ENCODE results near the gene OSCP1. TPM values are rescaled to one million over a fixed set of nuclear protein-coding genes. Genes with fewer than 3 reads are reported as not detected.

The OSCP1 gene
- total and polyA plus RNA-seq, 2 donors (not counting 1 experiment from before 2014, with no cell fraction given): 0.16 to 0.94 TPM

DNA sequence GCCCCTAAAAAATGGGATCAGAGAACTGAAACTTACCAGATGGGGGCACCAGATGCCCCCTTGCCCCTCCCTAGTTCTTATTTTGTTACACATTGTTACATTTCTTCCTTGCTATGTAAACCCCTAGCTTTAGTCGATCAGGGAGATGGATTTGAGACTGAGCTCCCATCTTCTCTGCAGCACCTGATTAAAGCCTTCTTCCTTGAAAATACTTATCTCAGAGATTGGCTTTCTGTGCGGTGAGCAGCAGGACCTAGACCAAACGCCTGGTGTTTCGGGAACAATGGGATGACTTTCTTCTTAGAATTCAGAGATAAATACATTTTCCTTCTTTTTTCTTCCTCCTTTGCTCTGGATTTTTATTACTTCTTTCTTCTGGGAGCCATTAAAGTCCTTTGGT lies 35.9 kb downstream of the OSCP1 start:
- Histone ChIP-seq H2AFZ (ENCODE audit: insufficient read depth, low read depth, low read length, poor library complexity, severe bottlenecking) (no peak overlapping the region), H3K79me2 (ENCODE audit: control insufficient read depth, insufficient read depth, low read length) (no peaks in the 10 kb centered on the region), H3K27ac (ENCODE audit: low read length in 2 of 2) (no peak overlapping the region), H3K9me3 (ENCODE audit: control extremely low read depth in 1 of 3, control insufficient read depth in 2 of 3, insufficient read depth in 1 of 3, low read length in 2 of 3) (peaks cover 0 to 6% (median 0%) of the 10 kb centered on the region in 3 donors), H3K4me3 (ENCODE audit: control extremely low read depth in 1 of 5, extremely low read depth in 1 of 5, insufficient read depth in 1 of 5, low read depth in 2 of 5, low read length in 4 of 5) (no peak overlapping the region), H3K27me3 (replicated peaks in 1 of 4; ENCODE audit: control extremely low read depth in 1 of 4, control insufficient read depth in 3 of 4, insufficient read depth in 4 of 4, low read length in 3 of 4) (no peaks in the 10 kb centered on the region), H4K20me1 (ENCODE audit: control insufficient read depth, insufficient read depth, low read length, poor library complexity, severe bottlenecking) (no peaks in the 10 kb centered on the region), H3K4me1 (ENCODE audit: control insufficient read depth in 2 of 2, insufficient read depth in 2 of 2, low read length in 2 of 2) (peaks cover 12 to 14% of the 10 kb centered on the region in 2 donors), H3K36me3 (replicated peaks in 1 of 2; ENCODE audit: control extremely low read depth in 1 of 2, control insufficient read depth in 1 of 2, extremely low read depth in 1 of 2, insufficient read depth in 2 of 2, low read length in 1 of 2) (no peaks in the 10 kb centered on the region), H3K4me2 (replicated peaks; ENCODE audit: low read depth, low read length, poor library complexity, severe bottlenecking) (no peak overlapping the region), H3K9ac (ENCODE audit: low read length) (no peak overlapping the region)
- H3K4me1 Mint-ChIP-seq: peaks cover 21% of the 10 kb centered on the region
- intact Hi-C loops (cut with micrococcal nuclease): no loop called here
- ChIA-PET POLR2A (no interaction called here), CTCF (interaction anchor here (1.0 kb wide), 3 partner anchors 12 to 72 kb away, joined by 4 to 5 read pairs (median 4); no protein-coding TSS in a partner anchor)
- no peak for ATAC-seq (ENCODE audit: low read depth)
- H3K27ac Mint-ChIP-seq: no peak overlapping the region
- WGBS (ENCODE audit: insufficient coverage): no CpG with 5 or more reads among the region's 4 CpGs
- no peak for TF ChIP-seq EZH2 (IDR thresholded peaks at IDR 0.05; ENCODE audit: borderline replicate concordance, insufficient read depth, low read depth, low read length, poor library complexity, severe bottlenecking)
- TF ChIP-seq, protein P1, sequence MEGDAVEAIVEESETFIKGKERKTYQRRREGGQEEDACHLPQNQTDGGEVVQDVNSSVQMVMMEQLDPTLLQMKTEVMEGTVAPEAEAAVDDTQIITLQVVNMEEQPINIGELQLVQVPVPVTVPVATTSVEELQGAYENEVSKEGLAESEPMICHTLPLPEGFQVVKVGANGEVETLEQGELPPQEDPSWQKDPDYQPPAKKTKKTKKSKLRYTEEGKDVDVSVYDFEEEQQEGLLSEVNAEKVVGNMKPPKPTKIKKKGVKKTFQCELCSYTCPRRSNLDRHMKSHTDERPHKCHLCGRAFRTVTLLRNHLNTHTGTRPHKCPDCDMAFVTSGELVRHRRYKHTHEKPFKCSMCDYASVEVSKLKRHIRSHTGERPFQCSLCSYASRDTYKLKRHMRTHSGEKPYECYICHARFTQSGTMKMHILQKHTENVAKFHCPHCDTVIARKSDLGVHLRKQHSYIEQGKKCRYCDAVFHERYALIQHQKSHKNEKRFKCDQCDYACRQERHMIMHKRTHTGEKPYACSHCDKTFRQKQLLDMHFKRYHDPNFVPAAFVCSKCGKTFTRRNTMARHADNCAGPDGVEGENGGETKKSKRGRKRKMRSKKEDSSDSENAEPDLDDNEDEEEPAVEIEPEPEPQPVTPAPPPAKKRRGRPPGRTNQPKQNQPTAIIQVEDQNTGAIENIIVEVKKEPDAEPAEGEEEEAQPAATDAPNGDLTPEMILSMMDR (IDR thresholded peaks at IDR 0.05): no peak
- no peak for DNase-seq
- H3K9me3 Mint-ChIP-seq (ENCODE audit: insufficient read depth): no peaks in the 10 kb centered on the region
- no peaks in the 10 kb centered on the region for H3K27me3 Mint-ChIP-seq
- no peak overlapping the region for H3K4me3 Mint-ChIP-seq
